ENCODE results near the gene ZNF783.
"Not testable (repeated sequence)": the region's sequence is repeated elsewhere in the genome, so short reads cannot be mapped to it uniquely, and the experiment has no call there.

GRCh38 chr7:149332602-149333320 is 70.8 kb downstream of the ZNF783 start:
- TF ChIP-seq GTF2B (IDR thresholded peaks at IDR 0.05; ENCODE audit: extremely low read depth, insufficient read length); CREB1 (IDR thresholded peaks at IDR 0.05); CREB1 (CRISPR knock-in tag; IDR thresholded peaks at IDR 0.05); BRCA1 (IDR thresholded peaks at IDR 0.05); BRCA1 (CRISPR knock-in tag; IDR thresholded peaks at IDR 0.05); CTCF (IDR thresholded peaks at IDR 0.05 in 2 of 3, conservative IDR thresholded peaks at IDR 0.05 in 1 of 3; ENCODE audit: insufficient read depth in 2 of 3, low read depth in 1 of 3, low read length in 3 of 3); SPI1 (IDR thresholded peaks at IDR 0.05; ENCODE audit: borderline replicate concordance, low read depth, low read length); ZNF232 (CRISPR knock-in tag; IDR thresholded peaks at IDR 0.05); CTCFL (IDR thresholded peaks at IDR 0.05; ENCODE audit: borderline replicate concordance, insufficient read depth, low read depth, low read length, poor library complexity, severe bottlenecking); BHLHE40 (IDR thresholded peaks at IDR 0.05; ENCODE audit: low read length); ZNF75A (CRISPR knock-in tag; IDR thresholded peaks at IDR 0.05); CREB3 (tag; conservative IDR thresholded peaks at IDR 0.05; ENCODE audit: low read depth); TCF7L2 (IDR thresholded peaks at IDR 0.05; ENCODE audit: low read depth, low read length); PKNOX1 (IDR thresholded peaks at IDR 0.05); TAF1 (IDR thresholded peaks at IDR 0.05; ENCODE audit: control insufficient read depth, extremely low read depth, insufficient read depth, low read length, severe bottlenecking): not testable (repeated sequence)
